AG09319 (cell line): ENCODE results near the gene ST6GALNAC1.

Experiments
- DNase-seq: peaks from one replicate; pipeline ENCODE4 v3.0.0-alpha.2; 2010; ENCODE audit warnings: low read depth; ENCODE audit errors: extremely low read depth
- CTCF ChIP-seq: IDR thresholded peaks from 2 replicates; pipeline ENCODE4 v1.5.1; 2011; ENCODE audit warnings: low read depth, mild to moderate bottlenecking, inconsistent platforms, low read length, moderate library complexity

Gene ST6GALNAC1

GRCh38 chr17:76588182-76588581 lies 55.4 kb downstream of the ST6GALNAC1 start:
- DNase-seq = no peak
- TF ChIP-seq CTCF = no peak

- TF ChIP-seq CTCF = no peak
- DNase-seq = no peak
These were observed 56.6 kb downstream of the ST6GALNAC1 start for GRCh38 chr17:76586741-76587487.

- DNase-seq = no peak
- peak; percentile 25 for TF ChIP-seq CTCF
These were observed 57.6 kb downstream of the ST6GALNAC1 start, which contains the start of gene ST6GALNAC2 for GRCh38 chr17:76585649-76586593. Gene ST6GALNAC2, minus strand, starts transcription at chr17:76585860. Its CDS starts 52 bp downstream, at chr17:76585808.

- TF ChIP-seq CTCF = no peak
- no peak for DNase-seq
These were observed 58.4 kb downstream of the ST6GALNAC1 start for GRCh38 chr17:76585033-76585648.

- no peak for DNase-seq
- no peak for TF ChIP-seq CTCF
These were observed 59.0 kb downstream of the ST6GALNAC1 start for GRCh38 chr17:76584427-76585032.

- TF ChIP-seq CTCF = no peak
- DNase-seq = no peak
These were observed 60.9 kb downstream of the ST6GALNAC1 start for GRCh38 chr17:76582660-76583059.
